SK-N-SH (cell line): ENCODE results near the gene FLT1. TPM values are rescaled to one million over a fixed set of nuclear protein-coding genes. Genes with fewer than 3 reads are reported as not detected.

Source experiments
- CTCF ChIA-PET: fragments of 300-600, 350-600 bp; formaldehyde crosslinking; extraction: SDS; loops from one replicate; lab custom pipeline; 2021; lab: Yijun Ruan, JAX
- POLR2A ChIA-PET: fragments of 350-600 bp; sonication (Branson Sonifier 250); formaldehyde crosslinking; extraction: SDS; loops from one replicate; lab custom pipeline; 2020; ENCODE audit warnings: antibody characterized with exemption, inconsistent platforms; lab: Yijun Ruan, JAX
- DNase-seq: peaks from one replicate; pipeline ENCODE4 v3.0.0; 2012
- H2AFZ ChIP-seq: fragments of 200-600 bp; sonication (generic); 2 replicates; pipeline ENCODE4 v1.8.1; 2016; ENCODE audit warnings: antibody characterized with exemption, mild to moderate bottlenecking, low read depth
- H3F3A ChIP-seq: fragments of 200-600 bp; sonication (generic); replicated peaks from 2 replicates; pipeline ENCODE3; 2016; ENCODE audit warnings: antibody characterized with exemption, mild to moderate bottlenecking; ENCODE audit not compliant: insufficient read depth
- H3K27ac ChIP-seq, 2 experiments: fragments of 200-500 bp in 1 of 2; fragments of 200-600 bp in 1 of 2; sonication (Bioruptor generic) in 1 of 2; sonication (generic), shearing (Covaris generic) in 1 of 2; 2 replicates each; pipeline versions ENCODE4 v1.5.1 to v1.6.1; 2014 to 2016; ENCODE audit warnings: low read depth in 2 of 2, inconsistent platforms in 1 of 2, low read length in 1 of 2, mild to moderate bottlenecking in 1 of 2, mixed read lengths in 1 of 2
- H3K27me3 ChIP-seq: fragments of 200-600 bp; sonication (generic), shearing (Covaris generic); 2 replicates; pipeline ENCODE4 v1.6.1; 2016; ENCODE audit warnings: mixed run types; ENCODE audit not compliant: insufficient read depth
- H3K36me3 ChIP-seq, 2 experiments: fragments of 200-500 bp in 1 of 2; fragments of 200-600 bp in 1 of 2; sonication (Bioruptor generic) in 1 of 2; sonication (generic) in 1 of 2; replicated peaks in 1 of 2; 2 replicates each; pipeline versions ENCODE3 to v1.5.1; 2014 to 2016; ENCODE audit warnings: low read length in 1 of 2, mild to moderate bottlenecking in 1 of 2; ENCODE audit not compliant: insufficient read depth in 2 of 2, control insufficient read depth in 1 of 2
- H3K4me1 ChIP-seq, 2 experiments: fragments of 200-500 bp in 1 of 2; fragments of 200-600 bp in 1 of 2; sonication (Bioruptor generic) in 1 of 2; sonication (generic), shearing (Covaris generic) in 1 of 2; 2 replicates each; pipeline versions ENCODE4 v1.5.1 to v1.6.1; 2014 to 2016; ENCODE audit warnings: low read depth in 1 of 2, low read length in 1 of 2, mixed run types in 1 of 2; ENCODE audit not compliant: insufficient read depth in 2 of 2, control insufficient read depth in 1 of 2
- H3K4me2 ChIP-seq: fragments of 200-600 bp; sonication (generic), shearing (Covaris generic); 2 replicates; pipeline ENCODE4 v1.6.1; 2017; ENCODE audit warnings: mixed run types
- H3K4me3 ChIP-seq, 2 experiments: fragments of 200-500 bp in 1 of 2; fragments of 200-600 bp in 1 of 2; sonication (Bioruptor generic) in 1 of 2; sonication (generic), shearing (Covaris generic) in 1 of 2; 2 replicates each; pipeline versions ENCODE4 v1.5.1 to v1.8.1; 2014 to 2016; ENCODE audit warnings: low read depth in 2 of 2, inconsistent platforms in 1 of 2, low read length in 1 of 2, mild to moderate bottlenecking in 1 of 2, mixed read lengths in 1 of 2, moderate library complexity in 1 of 2
- H3K79me2 ChIP-seq: fragments of 200-600 bp; sonication (generic); 2 replicates; pipeline ENCODE4 v1.8.1; 2017; ENCODE audit warnings: mild to moderate bottlenecking; ENCODE audit not compliant: insufficient read depth
- H3K9ac ChIP-seq: fragments of 200-600 bp; sonication (generic); 2 replicates; pipeline ENCODE4 v1.6.1; 2017; ENCODE audit warnings: mixed run types
- H3K9me2 ChIP-seq: fragments of 200-600 bp; sonication (generic); 2 replicates; pipeline ENCODE4 v1.6.1; 2017; ENCODE audit warnings: mixed run types
- H3K9me3 ChIP-seq: fragments of 200-600 bp; sonication (generic); 2 replicates; pipeline ENCODE4 v1.6.1; 2017; ENCODE audit warnings: mixed run types, mild to moderate bottlenecking, moderate library complexity
- H4K20me1 ChIP-seq: fragments of 200-600 bp; sonication (generic); 2 replicates; pipeline ENCODE4 v1.6.1; 2017; ENCODE audit warnings: mild to moderate bottlenecking, mixed run types; ENCODE audit not compliant: insufficient read depth
- CHD2 ChIP-seq: fragments of 150-350 bp; IDR thresholded peaks from 2 replicates; pipeline ENCODE4 v1.6.1; 2018; ENCODE audit warnings: low read length; ENCODE audit not compliant: partially characterized antibody
- EP300 ChIP-seq, 2 experiments: IDR thresholded peaks; 2 replicates each; pipeline versions ENCODE4 v1.4.0 to v1.6.1; 2012; ENCODE audit warnings: borderline replicate concordance in 1 of 2, low read depth in 1 of 2, low read length in 1 of 2
- GABPA ChIP-seq: IDR thresholded peaks from 2 replicates; pipeline ENCODE4 v1.4.0; 2012; ENCODE audit warnings: low read depth, mild to moderate bottlenecking
- JUND ChIP-seq: IDR thresholded peaks from 2 replicates; pipeline ENCODE4 v1.4.0; 2012
- MEF2A ChIP-seq: IDR thresholded peaks from 2 replicates; pipeline ENCODE4 v1.4.0; 2012; ENCODE audit warnings: low read depth, borderline replicate concordance
- NFIC ChIP-seq: IDR thresholded peaks from 2 replicates; pipeline ENCODE4 v1.4.0; 2012; ENCODE audit warnings: borderline replicate concordance
- NRF1 ChIP-seq: IDR thresholded peaks from 2 replicates; pipeline ENCODE4 v1.6.1; 2012; ENCODE audit warnings: low read depth, mild to moderate bottlenecking, low read length
- POLR2AphosphoS5 ChIP-seq: IDR thresholded peaks from 2 replicates; pipeline ENCODE4 v1.6.1; 2012; ENCODE audit warnings: low read depth, low read length
- RCOR1 ChIP-seq: fragments of 150-350 bp; IDR thresholded peaks from 2 replicates; pipeline ENCODE4 v1.6.1; 2017; ENCODE audit warnings: antibody characterized with exemption, low read length
- RXRA ChIP-seq: IDR thresholded peaks from 2 replicates; pipeline ENCODE4 v1.4.0; 2012; ENCODE audit warnings: low read depth, mild to moderate bottlenecking, borderline replicate concordance
- TAF1 ChIP-seq: IDR thresholded peaks from 2 replicates; pipeline ENCODE4 v1.6.1; 2012; ENCODE audit warnings: low read depth, mild to moderate bottlenecking, low read length, moderate library complexity, borderline replicate concordance
- TCF12 ChIP-seq: IDR thresholded peaks from 2 replicates; pipeline ENCODE4 v1.4.0; 2012
- TEAD4 ChIP-seq: IDR thresholded peaks from 2 replicates; pipeline ENCODE4 v1.4.0; 2012; ENCODE audit warnings: mild to moderate bottlenecking, borderline replicate concordance; ENCODE audit not compliant: insufficient read depth
- YY1 ChIP-seq: IDR thresholded peaks from 2 replicates; pipeline ENCODE4 v1.4.0; 2012; ENCODE audit warnings: low read depth, mild to moderate bottlenecking
- WGBS: methylation state at CpG from one replicate; pipeline ENCODE4 v1.1.6; 2017; ENCODE audit warnings: low lambda C conversion rate; 5-methylcytosine and 5-hydroxymethylcytosine counted together
- polyA plus RNA-seq, 3 experiments: library from polyadenylated mRNA; depleted of rRNA; stranded (reverse); fragments of >200 nt; gene quantifications; 2 replicates each; pipeline ENCODE4 v1.2.3, GENCODE V29; 2012
- TF ChIP-seq, protein P1 (sequence below): IDR thresholded peaks from 2 replicates; pipeline ENCODE4 v1.4.0; 2012; ENCODE audit warnings: low read depth, borderline replicate concordance
- TF ChIP-seq, protein P2 (sequence below): IDR thresholded peaks from 2 replicates; pipeline ENCODE4 v1.4.0; 2012; ENCODE audit warnings: low read depth, borderline replicate concordance
- TF ChIP-seq, protein P3 (sequence below): IDR thresholded peaks from 2 replicates; pipeline ENCODE4 v1.6.1; 2012; ENCODE audit warnings: mild to moderate bottlenecking, low read depth, low read length, moderate library complexity
- TF ChIP-seq, protein P4 (sequence below): IDR thresholded peaks from 2 replicates; pipeline ENCODE4; 2012

The FLT1 gene
- polyA plus RNA-seq, 1 of the 3 experiments (the other 2 are of a cell fraction) = 0.20 TPM

DNA sequence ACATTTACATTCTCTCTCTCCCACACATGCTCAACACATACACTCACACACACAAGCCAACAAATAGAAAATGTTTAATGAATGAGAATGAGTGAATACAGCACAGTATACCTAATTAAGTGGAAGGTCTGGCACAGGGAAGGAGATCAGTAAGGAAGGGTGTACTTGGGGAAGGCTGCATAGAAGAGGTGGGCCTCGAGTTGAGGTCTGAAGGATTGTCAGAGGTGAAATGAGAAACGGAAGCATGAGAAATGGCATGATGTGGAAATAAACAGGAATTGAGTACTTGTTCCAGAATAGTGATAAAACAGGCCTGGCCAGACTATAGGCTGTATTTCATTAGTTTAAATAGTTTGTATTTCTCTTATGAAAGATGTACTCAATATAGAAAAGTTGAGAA lies 136.2 kb downstream of the FLT1 start:
- no peak for DNase-seq
- Histone ChIP-seq H3K9me2 (no peaks in the 10 kb centered on the region), H3K9me3 (no peaks in the 10 kb centered on the region), H3F3A (no peaks in the 10 kb centered on the region), H3K4me2 (no peak overlapping the region), H3K27ac (no peak overlapping the region), H3K9ac (no peak overlapping the region), H3K79me2 (no peaks in the 10 kb centered on the region), H3K36me3 (no peaks in the 10 kb centered on the region), H3K4me3 (no peak overlapping the region), H3K27me3 (no peaks in the 10 kb centered on the region), H2AFZ (no peak overlapping the region), H4K20me1 (no peaks in the 10 kb centered on the region), H3K4me1 (no peaks in the 10 kb centered on the region)
- TF ChIP-seq, protein P1, sequence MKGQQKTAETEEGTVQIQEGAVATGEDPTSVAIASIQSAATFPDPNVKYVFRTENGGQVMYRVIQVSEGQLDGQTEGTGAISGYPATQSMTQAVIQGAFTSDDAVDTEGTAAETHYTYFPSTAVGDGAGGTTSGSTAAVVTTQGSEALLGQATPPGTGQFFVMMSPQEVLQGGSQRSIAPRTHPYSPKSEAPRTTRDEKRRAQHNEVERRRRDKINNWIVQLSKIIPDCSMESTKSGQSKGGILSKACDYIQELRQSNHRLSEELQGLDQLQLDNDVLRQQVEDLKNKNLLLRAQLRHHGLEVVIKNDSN = no peak
- TF ChIP-seq TEAD4 (no peak), POLR2AphosphoS5 (no peak), NRF1 (no peak), TCF12 (no peak), RCOR1 (no peak)
- TF ChIP-seq, protein P2, sequence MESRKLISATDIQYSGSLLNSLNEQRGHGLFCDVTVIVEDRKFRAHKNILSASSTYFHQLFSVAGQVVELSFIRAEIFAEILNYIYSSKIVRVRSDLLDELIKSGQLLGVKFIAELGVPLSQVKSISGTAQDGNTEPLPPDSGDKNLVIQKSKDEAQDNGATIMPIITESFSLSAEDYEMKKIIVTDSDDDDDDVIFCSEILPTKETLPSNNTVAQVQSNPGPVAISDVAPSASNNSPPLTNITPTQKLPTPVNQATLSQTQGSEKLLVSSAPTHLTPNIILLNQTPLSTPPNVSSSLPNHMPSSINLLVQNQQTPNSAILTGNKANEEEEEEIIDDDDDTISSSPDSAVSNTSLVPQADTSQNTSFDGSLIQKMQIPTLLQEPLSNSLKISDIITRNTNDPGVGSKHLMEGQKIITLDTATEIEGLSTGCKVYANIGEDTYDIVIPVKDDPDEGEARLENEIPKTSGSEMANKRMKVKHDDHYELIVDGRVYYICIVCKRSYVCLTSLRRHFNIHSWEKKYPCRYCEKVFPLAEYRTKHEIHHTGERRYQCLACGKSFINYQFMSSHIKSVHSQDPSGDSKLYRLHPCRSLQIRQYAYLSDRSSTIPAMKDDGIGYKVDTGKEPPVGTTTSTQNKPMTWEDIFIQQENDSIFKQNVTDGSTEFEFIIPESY = no peak
- whole genome bisulfite sequencing = 37% methylated on average over 2 of the region's 2 CpGs
- ChIA-PET CTCF (interaction anchor here (0.6 to 1.1 kb wide), 2 partner anchors 9 to 22 kb away, joined by 3 read pairs; no protein-coding TSS in a partner anchor), POLR2A (no interaction called here)

DNA sequence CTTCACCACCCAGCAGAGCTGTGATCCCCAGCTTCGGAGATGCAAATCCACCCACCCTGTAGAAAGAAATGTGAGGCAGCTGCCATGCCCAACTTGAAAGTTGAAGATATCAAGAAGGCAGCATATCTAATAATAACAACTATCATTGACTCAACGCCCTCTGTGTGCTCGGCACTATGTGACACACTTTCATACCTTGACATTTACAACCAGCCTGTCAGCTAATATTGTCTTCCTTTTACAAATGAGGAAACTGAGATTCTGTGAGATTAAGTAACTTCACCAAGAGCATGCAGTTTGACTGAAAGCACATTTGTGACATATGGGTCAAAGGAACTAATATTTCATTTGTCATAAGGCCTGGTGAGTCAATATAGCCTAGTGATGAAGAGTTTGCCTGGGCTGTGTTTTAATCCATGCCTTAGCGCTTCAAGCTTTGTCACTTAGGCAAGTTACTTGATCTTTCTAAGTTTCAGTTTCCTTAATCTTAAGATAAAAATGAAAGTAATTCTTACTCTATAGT lies 137.0 kb downstream of the FLT1 start:
- Histone ChIP-seq H3K9ac (no peak overlapping the region), H3K4me1 (no peaks in the 10 kb centered on the region), H4K20me1 (no peaks in the 10 kb centered on the region), H3K4me2 (no peak overlapping the region), H3K27me3 (no peaks in the 10 kb centered on the region), H3F3A (no peaks in the 10 kb centered on the region), H3K79me2 (no peaks in the 10 kb centered on the region), H3K9me3 (no peaks in the 10 kb centered on the region), H3K4me3 (no peak overlapping the region), H3K9me2 (no peaks in the 10 kb centered on the region), H3K36me3 (no peaks in the 10 kb centered on the region), H2AFZ (no peak overlapping the region), H3K27ac (no peak overlapping the region)
- DNase-seq = no peak
- POLR2A ChIA-PET = no interaction called here
- 87% methylated on average over 4 of the region's 4 CpGs for WGBS
- CTCF ChIA-PET = interaction anchor here (1.1 kb wide), 1 partner anchor 8 kb away, joined by 3 read pairs; no protein-coding TSS in a partner anchor
- TF ChIP-seq, protein P3, sequence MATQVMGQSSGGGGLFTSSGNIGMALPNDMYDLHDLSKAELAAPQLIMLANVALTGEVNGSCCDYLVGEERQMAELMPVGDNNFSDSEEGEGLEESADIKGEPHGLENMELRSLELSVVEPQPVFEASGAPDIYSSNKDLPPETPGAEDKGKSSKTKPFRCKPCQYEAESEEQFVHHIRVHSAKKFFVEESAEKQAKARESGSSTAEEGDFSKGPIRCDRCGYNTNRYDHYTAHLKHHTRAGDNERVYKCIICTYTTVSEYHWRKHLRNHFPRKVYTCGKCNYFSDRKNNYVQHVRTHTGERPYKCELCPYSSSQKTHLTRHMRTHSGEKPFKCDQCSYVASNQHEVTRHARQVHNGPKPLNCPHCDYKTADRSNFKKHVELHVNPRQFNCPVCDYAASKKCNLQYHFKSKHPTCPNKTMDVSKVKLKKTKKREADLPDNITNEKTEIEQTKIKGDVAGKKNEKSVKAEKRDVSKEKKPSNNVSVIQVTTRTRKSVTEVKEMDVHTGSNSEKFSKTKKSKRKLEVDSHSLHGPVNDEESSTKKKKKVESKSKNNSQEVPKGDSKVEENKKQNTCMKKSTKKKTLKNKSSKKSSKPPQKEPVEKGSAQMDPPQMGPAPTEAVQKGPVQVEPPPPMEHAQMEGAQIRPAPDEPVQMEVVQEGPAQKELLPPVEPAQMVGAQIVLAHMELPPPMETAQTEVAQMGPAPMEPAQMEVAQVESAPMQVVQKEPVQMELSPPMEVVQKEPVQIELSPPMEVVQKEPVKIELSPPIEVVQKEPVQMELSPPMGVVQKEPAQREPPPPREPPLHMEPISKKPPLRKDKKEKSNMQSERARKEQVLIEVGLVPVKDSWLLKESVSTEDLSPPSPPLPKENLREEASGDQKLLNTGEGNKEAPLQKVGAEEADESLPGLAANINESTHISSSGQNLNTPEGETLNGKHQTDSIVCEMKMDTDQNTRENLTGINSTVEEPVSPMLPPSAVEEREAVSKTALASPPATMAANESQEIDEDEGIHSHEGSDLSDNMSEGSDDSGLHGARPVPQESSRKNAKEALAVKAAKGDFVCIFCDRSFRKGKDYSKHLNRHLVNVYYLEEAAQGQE = no peak
- TF ChIP-seq MEF2A (no peak), GABPA (no peak), JUND (no peak), POLR2AphosphoS5 (no peak), NFIC (no peak), EP300 (IDR thresholded peaks at IDR 0.05; ENCODE audit: borderline replicate concordance in 1 of 2, low read depth in 1 of 2, low read length in 1 of 2) (no peak), CHD2 (no peak), YY1 (no peak), RXRA (no peak), TAF1 (no peak)
- TF ChIP-seq, protein P4, sequence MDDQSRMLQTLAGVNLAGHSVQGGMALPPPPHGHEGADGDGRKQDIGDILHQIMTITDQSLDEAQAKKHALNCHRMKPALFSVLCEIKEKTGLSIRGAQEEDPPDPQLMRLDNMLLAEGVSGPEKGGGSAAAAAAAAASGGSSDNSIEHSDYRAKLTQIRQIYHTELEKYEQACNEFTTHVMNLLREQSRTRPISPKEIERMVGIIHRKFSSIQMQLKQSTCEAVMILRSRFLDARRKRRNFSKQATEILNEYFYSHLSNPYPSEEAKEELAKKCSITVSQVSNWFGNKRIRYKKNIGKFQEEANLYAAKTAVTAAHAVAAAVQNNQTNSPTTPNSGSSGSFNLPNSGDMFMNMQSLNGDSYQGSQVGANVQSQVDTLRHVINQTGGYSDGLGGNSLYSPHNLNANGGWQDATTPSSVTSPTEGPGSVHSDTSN = no peak
